ENCODE results near the gene OR2AG2. TPM values are rescaled to one million over a fixed set of nuclear protein-coding genes. Genes with fewer than 3 reads are reported as not detected.

OR2AG2 gene
- total RNA-seq, 1 donor from 2014 or later: 0.78 TPM

DNA sequence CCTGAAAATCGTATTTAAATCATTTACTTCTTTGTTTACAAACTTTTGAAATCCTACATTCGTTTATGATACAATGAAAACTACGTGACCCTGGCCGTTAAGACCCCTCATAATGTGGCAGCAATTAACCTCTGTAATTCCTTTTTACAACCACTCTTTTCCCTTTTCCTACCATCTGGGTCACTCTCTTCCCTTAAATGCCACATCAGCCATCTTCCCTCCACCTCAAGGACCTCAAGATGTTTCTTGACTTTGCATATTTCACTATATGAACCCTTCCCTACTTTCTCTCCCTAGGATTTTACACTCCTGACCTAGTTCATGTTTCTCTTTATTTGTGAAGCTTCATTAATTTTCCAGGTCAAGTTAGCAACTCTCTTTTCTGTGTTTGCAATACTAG, 26.8 kb downstream of the OR2AG2 start:
- no peak overlapping the region for H3K27ac Mint-ChIP-seq (ENCODE audit: unreplicated experiment)
- H3K9me3 Mint-ChIP-seq (ENCODE audit: unreplicated experiment): no peaks in the 10 kb centered on the region
- no peaks in the 10 kb centered on the region for H3K27me3 Mint-ChIP-seq (ENCODE audit: unreplicated experiment)
- no peak overlapping the region for H3K4me3 Mint-ChIP-seq (ENCODE audit: unreplicated experiment)
- H3K4me1 Mint-ChIP-seq (ENCODE audit: low read depth, unreplicated experiment): no peaks in the 10 kb centered on the region
- H3K36me3 Mint-ChIP-seq (ENCODE audit: unreplicated experiment): no peaks in the 10 kb centered on the region
- no peak for TF ChIP-seq CTCF (IDR thresholded peaks at IDR 0.05; ENCODE audit: partially characterized antibody, unreplicated experiment)
- no peak for DNase-seq

DNA sequence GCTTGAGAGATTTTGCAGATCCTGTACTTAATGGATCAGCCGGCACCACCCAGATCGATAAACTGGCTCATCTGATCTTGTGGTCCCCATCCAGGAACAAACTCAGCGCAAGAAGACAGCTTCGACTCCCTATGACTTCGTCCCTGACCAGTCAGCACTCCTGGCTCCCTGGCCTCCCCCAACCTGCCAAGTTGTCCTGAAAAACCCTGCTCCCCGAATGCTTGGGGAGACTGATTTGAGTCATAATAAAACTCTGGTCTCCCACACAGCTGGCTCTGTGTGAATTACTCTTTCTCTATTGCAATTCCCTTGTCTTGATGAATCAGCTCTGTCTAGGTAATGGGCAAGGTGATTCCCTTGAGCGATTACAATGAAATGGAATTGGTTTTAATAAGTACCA, 29.5 kb downstream of the OR2AG2 start:
- no peaks in the 10 kb centered on the region for H3K36me3 Mint-ChIP-seq (ENCODE audit: unreplicated experiment)
- no peaks in the 10 kb centered on the region for H3K4me1 Mint-ChIP-seq (ENCODE audit: low read depth, unreplicated experiment)
- no peaks in the 10 kb centered on the region for H3K9me3 Mint-ChIP-seq (ENCODE audit: unreplicated experiment)
- H3K27me3 Mint-ChIP-seq (ENCODE audit: unreplicated experiment): no peaks in the 10 kb centered on the region
- no peak overlapping the region for H3K27ac Mint-ChIP-seq (ENCODE audit: unreplicated experiment)
- no peak for DNase-seq
- no peak for TF ChIP-seq CTCF (IDR thresholded peaks at IDR 0.05; ENCODE audit: partially characterized antibody, unreplicated experiment)
- no peak overlapping the region for H3K4me3 Mint-ChIP-seq (ENCODE audit: unreplicated experiment)

GRCh38 chr11:6738590-6738989, 33.2 kb downstream of the OR2AG2 start:
- H3K4me1 Mint-ChIP-seq (ENCODE audit: low read depth, unreplicated experiment): no peaks in the 10 kb centered on the region
- H3K9me3 Mint-ChIP-seq (ENCODE audit: unreplicated experiment): no peaks in the 10 kb centered on the region
- no peak for TF ChIP-seq CTCF (IDR thresholded peaks at IDR 0.05; ENCODE audit: partially characterized antibody, unreplicated experiment)
- no peak for DNase-seq
- no peaks in the 10 kb centered on the region for H3K27me3 Mint-ChIP-seq (ENCODE audit: unreplicated experiment)
- no peak overlapping the region for H3K4me3 Mint-ChIP-seq (ENCODE audit: unreplicated experiment)
- no peak overlapping the region for H3K27ac Mint-ChIP-seq (ENCODE audit: unreplicated experiment)
- no peaks in the 10 kb centered on the region for H3K36me3 Mint-ChIP-seq (ENCODE audit: unreplicated experiment)

DNA sequence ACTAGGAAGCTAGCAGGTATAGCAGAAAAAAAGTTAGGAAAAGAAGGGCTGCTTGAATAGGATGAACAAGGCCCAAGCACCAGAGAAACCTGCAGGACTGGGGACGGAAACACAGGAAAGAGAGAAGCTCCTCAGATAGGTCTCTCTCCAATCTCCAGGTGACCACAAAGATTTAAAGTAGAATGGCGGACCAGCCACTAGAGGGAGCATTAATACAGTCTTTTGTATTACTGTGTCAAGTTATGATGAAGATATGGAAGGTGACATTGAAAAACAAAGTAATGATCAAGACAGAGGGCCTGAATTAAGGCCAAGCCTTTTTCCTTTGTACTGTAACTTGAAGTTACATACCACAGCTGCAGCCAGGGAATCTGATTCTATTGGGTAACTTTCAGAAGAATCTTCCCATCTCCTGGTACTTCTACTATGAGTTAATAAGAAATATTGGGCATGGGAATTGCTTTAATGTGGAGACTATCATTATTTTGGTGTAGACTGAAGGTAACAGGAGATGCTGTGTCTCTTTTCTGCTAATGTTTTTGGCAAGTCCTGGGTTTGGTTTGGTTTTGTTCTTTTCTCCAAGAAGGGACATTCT, 33.8 kb downstream of the OR2AG2 start:
- Mint-ChIP-seq H3K27ac (ENCODE audit: unreplicated experiment) (no peak overlapping the region), H3K36me3 (ENCODE audit: unreplicated experiment) (no peaks in the 10 kb centered on the region), H3K27me3 (ENCODE audit: unreplicated experiment) (no peaks in the 10 kb centered on the region), H3K4me1 (ENCODE audit: low read depth, unreplicated experiment) (no peaks in the 10 kb centered on the region), H3K4me3 (ENCODE audit: unreplicated experiment) (no peak overlapping the region), H3K9me3 (ENCODE audit: unreplicated experiment) (no peaks in the 10 kb centered on the region)
- DNase-seq: peak; percentile 23
- peak; percentile 76 for TF ChIP-seq CTCF (IDR thresholded peaks at IDR 0.05; ENCODE audit: partially characterized antibody, unreplicated experiment)

DNA sequence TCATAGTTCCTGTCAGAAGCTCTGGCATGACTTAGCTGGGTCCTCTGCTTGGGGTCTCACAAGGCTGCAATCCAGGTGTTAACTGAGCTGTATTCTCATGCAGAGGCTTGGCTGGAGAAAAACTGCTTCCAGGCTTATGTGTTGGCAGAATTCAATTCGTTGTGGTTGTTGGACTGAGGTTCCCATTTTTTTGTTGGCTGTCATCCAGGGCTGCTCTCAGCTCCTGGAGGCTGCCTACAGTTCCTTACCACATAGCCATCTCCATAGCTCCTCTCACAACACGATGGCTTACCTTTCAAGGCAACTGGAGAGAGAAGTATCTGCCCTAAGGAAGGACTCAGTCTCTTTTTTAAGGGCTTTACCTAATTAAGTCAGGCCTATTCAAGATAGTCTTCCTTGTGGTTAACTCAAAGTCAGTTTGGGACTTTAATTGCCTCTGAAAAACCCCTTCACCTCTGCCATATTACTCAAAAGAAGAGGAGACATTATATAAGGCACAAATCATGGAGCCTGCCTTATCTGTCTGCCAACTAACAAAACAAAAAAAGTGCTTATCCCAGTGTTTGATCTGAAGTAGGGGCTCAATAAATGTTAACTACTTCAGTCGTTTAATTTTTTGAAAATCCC, 35.2 kb downstream of the OR2AG2 start:
- no peaks in the 10 kb centered on the region for H3K4me1 Mint-ChIP-seq (ENCODE audit: low read depth, unreplicated experiment)
- H3K27me3 Mint-ChIP-seq (ENCODE audit: unreplicated experiment): no peaks in the 10 kb centered on the region
- H3K36me3 Mint-ChIP-seq (ENCODE audit: unreplicated experiment): no peaks in the 10 kb centered on the region
- no peak overlapping the region for H3K27ac Mint-ChIP-seq (ENCODE audit: unreplicated experiment)
- TF ChIP-seq CTCF (IDR thresholded peaks at IDR 0.05; ENCODE audit: partially characterized antibody, unreplicated experiment): no peak
- H3K9me3 Mint-ChIP-seq (ENCODE audit: unreplicated experiment): no peaks in the 10 kb centered on the region
- H3K4me3 Mint-ChIP-seq (ENCODE audit: unreplicated experiment): no peak overlapping the region
- DNase-seq: no peak
